SU-DHL-6 (cell line): Measurements from ENCODE around the gene PSMB9.

ENCODE experiments used
- H2AFZ ChIP-seq: fragments of 200-600 bp; sonication (generic); 2 replicates; pipeline ENCODE4 v1.6.1; 2014; ENCODE audit warnings: low read depth, mild to moderate bottlenecking, moderate library complexity, mixed read lengths, antibody characterized with exemption, low read length; ENCODE audit not compliant: severe bottlenecking
- H3F3A ChIP-seq: fragments of 200-600 bp; shearing (Covaris generic); 2 replicates; pipeline ENCODE4 v1.6.0; 2016; ENCODE audit warnings: antibody characterized with exemption, mild to moderate bottlenecking; ENCODE audit not compliant: insufficient read depth
- H3K27ac ChIP-seq: fragments of 200-600 bp; sonication (generic); 2 replicates; pipeline ENCODE4 v1.5.1; 2016; ENCODE audit warnings: low read depth, mild to moderate bottlenecking, low read length, moderate library complexity, mixed read lengths
- H3K27me3 ChIP-seq: fragments of 200-600 bp; sonication (generic), shearing (Covaris generic); 2 replicates; pipeline ENCODE4 v1.6.0; 2014; ENCODE audit warnings: mild to moderate bottlenecking, low read length
- H3K36me3 ChIP-seq: fragments of 200-600 bp; sonication (generic); 2 replicates; pipeline ENCODE4 v1.6.1; 2014; ENCODE audit warnings: mild to moderate bottlenecking, low read length, mixed read lengths
- H3K4me2 ChIP-seq: fragments of 300-600, 200-600 bp; shearing (Covaris generic), sonication (generic); 2 replicates; pipeline ENCODE4 v1.6.0; 2014; ENCODE audit warnings: low read length, low read depth, mild to moderate bottlenecking; ENCODE audit not compliant: poor library complexity, severe bottlenecking
- H3K4me3 ChIP-seq: fragments of 200-600 bp; sonication (generic); 2 replicates; pipeline ENCODE4 v1.5.1; 2014; ENCODE audit warnings: antibody characterized with exemption, low read length, mild to moderate bottlenecking, mixed read lengths; ENCODE audit not compliant: insufficient read depth, poor library complexity, severe bottlenecking
- H3K79me2 ChIP-seq: fragments of 200-600 bp; sonication (generic); 2 replicates; pipeline ENCODE4 v1.6.1; 2014; ENCODE audit warnings: mild to moderate bottlenecking, low read length, moderate library complexity; ENCODE audit not compliant: insufficient read depth
- H3K9ac ChIP-seq: fragments of 200-600 bp; sonication (generic); 2 replicates; pipeline ENCODE4 v1.7.0; 2014; ENCODE audit warnings: mild to moderate bottlenecking, low read length
- H3K9me2 ChIP-seq: fragments of 200-600 bp; sonication (generic); replicated peaks from 2 replicates; pipeline ENCODE4 v1.6.1; 2014; ENCODE audit warnings: low read length; ENCODE audit not compliant: insufficient read depth
- H3K9me3 ChIP-seq: fragments of 200-600 bp; sonication (generic); 2 replicates; pipeline ENCODE4 v1.6.1; 2014; ENCODE audit warnings: low read length, mixed read lengths; ENCODE audit not compliant: insufficient read depth
- H4K20me1 ChIP-seq: fragments of 200-600 bp; sonication (generic); 2 replicates; pipeline ENCODE4 v1.6.1; 2014; ENCODE audit warnings: low read depth, mild to moderate bottlenecking, antibody characterized with exemption, low read length, moderate library complexity, mixed read lengths
- CTCF ChIP-seq: fragments of 200-600 bp; sonication (generic); IDR thresholded peaks from one replicate; pipeline ENCODE4 v1.5.1; 2017; ENCODE audit warnings: antibody characterized with exemption, mild to moderate bottlenecking, low read length, moderate library complexity; ENCODE audit not compliant: insufficient read depth, poor library complexity, severe bottlenecking
- EZH2phosphoT487 ChIP-seq: fragments of 200-600 bp; sonication (generic), shearing (Covaris generic); conservative IDR thresholded peaks from 2 replicates; pipeline ENCODE4 v1.6.1; 2018; ENCODE audit warnings: mild to moderate bottlenecking, antibody characterized with exemption, low read length, moderate library complexity, mixed read lengths

The PSMB9 gene

DNA sequence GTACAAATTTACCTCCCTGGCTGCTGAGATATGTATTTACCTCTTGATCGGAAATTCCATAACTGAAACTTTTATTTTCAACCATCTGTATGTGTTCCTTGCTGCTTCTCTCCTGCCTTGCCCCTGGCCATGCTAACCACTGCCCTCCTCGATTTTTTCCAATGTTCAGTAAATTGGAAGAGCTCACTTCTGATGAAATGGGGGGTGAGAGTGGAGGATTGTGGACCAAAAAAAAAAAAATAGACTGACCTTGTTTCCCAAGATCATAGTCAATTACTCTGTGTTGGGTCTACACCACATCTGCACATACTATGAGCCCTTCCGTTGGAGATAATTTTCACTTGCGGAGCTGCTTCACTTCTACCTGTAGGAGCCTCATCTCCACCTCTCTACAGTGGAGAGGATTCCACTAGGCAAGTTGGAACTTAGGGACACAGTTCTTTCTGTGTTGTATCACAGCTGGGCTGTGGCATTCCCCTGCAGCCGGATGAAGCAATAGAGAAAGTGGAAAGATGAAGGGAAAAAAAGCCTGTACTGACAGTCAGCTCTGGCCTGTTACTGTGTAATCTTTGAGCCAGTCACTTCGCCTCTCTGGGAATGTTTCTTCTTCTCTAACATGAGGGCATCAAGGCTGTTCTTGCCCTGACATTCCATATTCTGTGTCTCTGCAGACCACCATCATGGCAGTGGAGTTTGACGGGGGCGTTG lies 1.6 kb downstream of the PSMB9 start:
- Histone ChIP-seq H3K4me2 (no peak overlapping the region), H3K4me3 (no peak overlapping the region)

GRCh38 chr6:32857156-32857891 lies 3.3 kb downstream of the PSMB9 start:
- no peaks in the 10 kb centered on the region for H4K20me1 ChIP-seq
- no peak overlapping the region for H3K4me2 ChIP-seq
- no peaks in the 10 kb centered on the region for H3K36me3 ChIP-seq
- H2AFZ ChIP-seq: no peak overlapping the region
- TF ChIP-seq EZH2phosphoT487: no peak
- TF ChIP-seq CTCF: no peak
- no peaks in the 10 kb centered on the region for H3K9me3 ChIP-seq
- no peak overlapping the region for H3K9ac ChIP-seq
- no peaks in the 10 kb centered on the region for H3K27me3 ChIP-seq
- no peaks in the 10 kb centered on the region; the same call in 1 of the 2 replicates for H3F3A ChIP-seq
- H3K9me2 ChIP-seq: no peaks in the 10 kb centered on the region
- H3K4me3 ChIP-seq: no peak overlapping the region
- H3K79me2 ChIP-seq: no peaks in the 10 kb centered on the region
- no peak overlapping the region for H3K27ac ChIP-seq

More for the DNA sequence above, 1.6 kb downstream of the PSMB9 start:
- Histone ChIP-seq H3K27ac (no peak overlapping the region), H3K36me3 (no peaks in the 10 kb centered on the region), H4K20me1 (no peaks in the 10 kb centered on the region), H3K9me2 (no peaks in the 10 kb centered on the region), H3K9ac (no peak overlapping the region), H3K9me3 (no peaks in the 10 kb centered on the region), H3K79me2 (no peaks in the 10 kb centered on the region), H3F3A (peaks cover 5% of the 10 kb centered on the region; the same call in 1 of the 2 replicates), H2AFZ (no peak overlapping the region), H3K27me3 (no peaks in the 10 kb centered on the region)
- TF ChIP-seq CTCF (no peak), EZH2phosphoT487 (no peak)

DNA sequence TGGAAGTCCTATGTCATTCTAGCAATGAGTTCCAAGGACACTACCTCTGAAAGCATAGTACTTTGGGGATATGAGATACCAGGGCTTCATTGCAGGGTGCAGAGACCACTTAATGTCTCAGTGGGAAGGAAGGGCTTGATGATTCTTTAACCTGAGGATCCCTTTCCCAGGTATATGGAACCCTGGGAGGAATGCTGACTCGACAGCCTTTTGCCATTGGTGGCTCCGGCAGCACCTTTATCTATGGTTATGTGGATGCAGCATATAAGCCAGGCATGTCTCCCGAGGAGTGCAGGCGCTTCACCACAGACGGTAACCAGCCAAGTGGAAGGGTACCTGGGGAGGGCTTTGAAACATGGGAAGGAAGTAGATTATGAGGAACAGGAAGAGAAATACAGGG lies 4.2 kb downstream of the PSMB9 start:
- Histone ChIP-seq H3K36me3 (no peaks in the 10 kb centered on the region), H3K27me3 (no peaks in the 10 kb centered on the region), H3K4me2 (no peak overlapping the region), H4K20me1 (no peaks in the 10 kb centered on the region), H3K27ac (no peak overlapping the region), H2AFZ (no peak overlapping the region), H3K9ac (no peak overlapping the region), H3K79me2 (no peaks in the 10 kb centered on the region), H3K9me3 (no peaks in the 10 kb centered on the region), H3K4me3 (no peak overlapping the region), H3F3A (peaks cover 2% of the 10 kb centered on the region), H3K9me2 (no peaks in the 10 kb centered on the region)
- TF ChIP-seq EZH2phosphoT487 (no peak), CTCF (no peak)
